Epidermal melanocyte (primary cell): ENCODE results near the gene TFCP2L1.

Experiments used
- DNase-seq: peaks from one replicate; pipeline ENCODE4 v3.0.0; 2011; ENCODE audit warnings: low spot score; ENCODE audit not compliant: insufficient read length

Gene TFCP2L1

GRCh38 chr2:121295911-121296650 lies 11.1 kb upstream of the TFCP2L1 start:
- no peak for DNase-seq

GRCh38 chr2:121294881-121295840 lies 10.2 kb upstream of the TFCP2L1 start:
- DNase-seq = no peak

GRCh38 chr2:121293450-121294325 lies 8.7 kb upstream of the TFCP2L1 start:
- no peak for DNase-seq

GRCh38 chr2:121291251-121291580 lies 6.2 kb upstream of the TFCP2L1 start:
- no peak for DNase-seq

GRCh38 chr2:121289271-121289670 lies 4.3 kb upstream of the TFCP2L1 start:
- no peak for DNase-seq

GRCh38 chr2:121288454-121289231 lies 3.6 kb upstream of the TFCP2L1 start:
- no peak for DNase-seq

GRCh38 chr2:121287956-121288355 lies 3.0 kb upstream of the TFCP2L1 start:
- DNase-seq = no peak

GRCh38 chr2:121287146-121287798 lies 2.3 kb upstream of the TFCP2L1 start:
- DNase-seq = no peak

- DNase-seq = no peak
These were observed 1.5 kb upstream of the TFCP2L1 start for GRCh38 chr2:121286506-121286905.

- DNase-seq = no peak
These were observed 924 bp upstream of the TFCP2L1 start for GRCh38 chr2:121285926-121286325.

GRCh38 chr2:121283670-121284462 lies 1.1 kb downstream of the TFCP2L1 start:
- DNase-seq = no peak

GRCh38 chr2:121282800-121283385 lies 2.1 kb downstream of the TFCP2L1 start:
- DNase-seq = no peak

- DNase-seq = no peak
These were observed 3.3 kb downstream of the TFCP2L1 start for GRCh38 chr2:121281694-121282093.

- no peak for DNase-seq
These were observed 3.9 kb downstream of the TFCP2L1 start for GRCh38 chr2:121281107-121281506.

- DNase-seq = no peak
These were observed 5.4 kb downstream of the TFCP2L1 start for GRCh38 chr2:121279476-121280220.

GRCh38 chr2:121276341-121276740 lies 8.7 kb downstream of the TFCP2L1 start:
- DNase-seq = no peak

- no peak for DNase-seq
These were observed 11.9 kb downstream of the TFCP2L1 start for GRCh38 chr2:121273116-121273515.

- DNase-seq = no peak
These were observed 12.4 kb downstream of the TFCP2L1 start for GRCh38 chr2:121272596-121272995.
